ENCODE data around the gene ZNF554. TPM values are rescaled to one million over a fixed set of nuclear protein-coding genes. Genes with fewer than 3 reads are reported as not detected.
"Not testable (repeated sequence)": the region's sequence is repeated elsewhere in the genome, so short reads cannot be mapped to it uniquely, and the experiment has no call there.

Gene ZNF554
- total RNA-seq, 4 donors from 2014 or later: 2.1 to 5.3 (median 2.6) TPM

DNA sequence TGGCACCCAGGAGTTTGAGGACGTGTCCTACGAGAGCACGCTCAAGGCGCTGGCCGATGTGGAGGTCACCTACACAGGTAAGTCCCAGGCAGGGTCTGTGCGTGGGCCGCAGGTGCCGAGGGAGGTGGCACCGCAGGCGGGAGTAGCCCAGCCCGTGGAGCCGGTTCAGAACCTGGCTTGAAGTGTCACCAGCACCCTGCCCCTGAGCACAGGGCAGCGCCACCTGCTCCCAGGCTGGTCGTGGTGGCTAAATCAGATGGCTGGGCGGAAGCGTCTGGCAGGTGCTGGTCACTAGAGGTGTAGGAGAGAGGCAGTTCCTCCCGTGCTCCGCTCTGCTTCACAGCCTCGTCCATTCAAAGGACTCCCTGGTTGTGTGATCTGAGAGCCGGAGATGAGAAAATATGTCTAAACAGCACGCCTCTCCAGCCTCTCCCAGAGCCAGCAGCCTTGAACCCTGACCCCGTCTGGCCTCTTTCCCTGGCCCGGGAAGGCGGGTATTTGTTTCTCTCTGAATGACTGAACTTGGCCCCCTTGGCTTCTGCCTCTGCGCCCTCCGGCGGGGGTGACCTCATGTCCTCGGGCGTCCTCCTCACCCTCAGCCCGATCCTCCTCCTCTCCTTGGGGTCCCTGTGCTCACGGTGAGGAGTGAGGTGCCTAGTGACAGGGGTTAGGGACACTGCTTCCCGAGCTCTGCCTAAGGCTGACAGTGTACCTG lies 29.0 kb upstream of the ZNF554 start:
- Histone ChIP-seq H3K27ac (no peak overlapping the region), H3K36me3 (peaks cover 0 to 37% of the 10 kb centered on the region in 2 donors), H3K9me3 (no peaks in the 10 kb centered on the region), H3K27me3 (no peaks in the 10 kb centered on the region), H3K4me3 (no peak overlapping the region), H3K4me1 (peaks cover 7 to 9% of the 10 kb centered on the region in 2 donors)
- TF ChIP-seq POLR2A (IDR thresholded peaks at IDR 0.05) (no peak), CTCF (IDR thresholded peaks at IDR 0.05 in 4 of 5, conservative IDR thresholded peaks at IDR 0.05 in 1 of 5) (no peak)
- in situ Hi-C loops (cut with MboI; ENCODE audit: low sequenced_read_pairs in 4 of 4) (no loop called here), intact Hi-C loops (cut with DNase I; ENCODE audit: low total_unique reads) (no loop called here)
- DNase-seq (no peak), ATAC-seq (no peak)

- in situ Hi-C loops (cut with MboI; ENCODE audit: low sequenced_read_pairs in 4 of 4) (no loop called here), intact Hi-C loops (cut with DNase I; ENCODE audit: low total_unique reads) (no loop called here)
- peaks cover under 1 to 1% of the 10 kb centered on the region in 2 donors for H3K4me1 ChIP-seq
- H3K9me3 ChIP-seq: no peaks in the 10 kb centered on the region
- H3K36me3 ChIP-seq: peaks cover 0 to 41% of the 10 kb centered on the region in 2 donors
- no peak for ATAC-seq
- DNase-seq: no peak
- H3K27me3 ChIP-seq: no peaks in the 10 kb centered on the region
- TF ChIP-seq POLR2A (IDR thresholded peaks at IDR 0.05): no peak
- TF ChIP-seq CTCF (IDR thresholded peaks at IDR 0.05 in 4 of 5, conservative IDR thresholded peaks at IDR 0.05 in 1 of 5): no peak
- H3K27ac ChIP-seq: no peak overlapping the region
- H3K4me3 ChIP-seq: no peak overlapping the region
These were observed 28.2 kb upstream of the ZNF554 start for GRCh38 chr19:2791440-2791839.

GRCh38 chr19:2791876-2792275 lies 27.8 kb upstream of the ZNF554 start:
- H3K36me3 ChIP-seq: peaks cover 0 to 41% of the 10 kb centered on the region in 2 donors
- no peaks in the 10 kb centered on the region for H3K9me3 ChIP-seq
- TF ChIP-seq CTCF (IDR thresholded peaks at IDR 0.05 in 4 of 5, conservative IDR thresholded peaks at IDR 0.05 in 1 of 5): no peak
- TF ChIP-seq POLR2A (IDR thresholded peaks at IDR 0.05): no peak
- DNase-seq (no peak), ATAC-seq (no peak)
- H3K27ac ChIP-seq: no peak overlapping the region
- intact Hi-C loops (cut with DNase I; ENCODE audit: low total_unique reads) (no loop called here), in situ Hi-C loops (cut with MboI; ENCODE audit: low sequenced_read_pairs in 4 of 4) (no loop called here)
- H3K27me3 ChIP-seq: no peaks in the 10 kb centered on the region
- H3K4me3 ChIP-seq: no peak overlapping the region
- no peaks in the 10 kb centered on the region for H3K4me1 ChIP-seq

DNA sequence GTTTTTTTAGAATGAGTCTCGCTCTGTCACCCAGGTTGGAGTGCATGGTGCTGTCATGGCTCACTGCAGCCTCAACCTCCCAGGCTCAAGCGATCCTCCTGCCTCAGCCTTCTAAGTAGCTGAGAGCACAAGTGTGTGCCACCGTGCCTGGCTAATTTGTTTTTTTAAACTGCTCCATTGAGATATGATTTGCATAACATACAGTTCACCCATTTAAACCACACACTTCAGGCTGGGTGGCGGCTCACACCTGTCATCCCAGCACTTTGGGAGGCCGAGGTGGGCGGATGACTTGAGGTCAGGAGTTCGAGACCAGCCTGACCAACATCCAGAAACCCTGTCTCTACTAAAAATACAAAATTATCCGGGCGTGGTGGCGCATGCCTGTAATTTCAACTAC lies 27.0 kb upstream of the ZNF554 start:
- H3K9me3 ChIP-seq; in situ Hi-C loops (cut with MboI; ENCODE audit: low sequenced_read_pairs in 4 of 4); H3K4me1 ChIP-seq; H3K4me3 ChIP-seq; H3K27ac ChIP-seq; intact Hi-C loops (cut with DNase I; ENCODE audit: low total_unique reads); H3K27me3 ChIP-seq; ATAC-seq; DNase-seq: not testable (repeated sequence)
- H3K36me3 ChIP-seq: peaks cover 0 to 49% of the 10 kb centered on the region in 2 donors

- no peaks in the 10 kb centered on the region for H3K27me3 ChIP-seq
- in situ Hi-C loops (cut with MboI; ENCODE audit: low sequenced_read_pairs in 4 of 4): no loop called here
- peaks cover 0 to 54% of the 10 kb centered on the region in 2 donors for H3K36me3 ChIP-seq
- no peak for ATAC-seq
- H3K27ac ChIP-seq: no peak overlapping the region
- no peaks in the 10 kb centered on the region for H3K9me3 ChIP-seq
- intact Hi-C loops (cut with DNase I; ENCODE audit: low total_unique reads): no loop called here
- no peaks in the 10 kb centered on the region for H3K4me1 ChIP-seq
- no peak overlapping the region for H3K4me3 ChIP-seq
- no peak for DNase-seq
- no peak for TF ChIP-seq POLR2A (IDR thresholded peaks at IDR 0.05)
- TF ChIP-seq CTCF (IDR thresholded peaks at IDR 0.05 in 4 of 5, conservative IDR thresholded peaks at IDR 0.05 in 1 of 5): no peak
These were observed 26.5 kb upstream of the ZNF554 start for GRCh38 chr19:2793126-2793525.
